ENCODE data around the gene SPECC1.

DNA sequence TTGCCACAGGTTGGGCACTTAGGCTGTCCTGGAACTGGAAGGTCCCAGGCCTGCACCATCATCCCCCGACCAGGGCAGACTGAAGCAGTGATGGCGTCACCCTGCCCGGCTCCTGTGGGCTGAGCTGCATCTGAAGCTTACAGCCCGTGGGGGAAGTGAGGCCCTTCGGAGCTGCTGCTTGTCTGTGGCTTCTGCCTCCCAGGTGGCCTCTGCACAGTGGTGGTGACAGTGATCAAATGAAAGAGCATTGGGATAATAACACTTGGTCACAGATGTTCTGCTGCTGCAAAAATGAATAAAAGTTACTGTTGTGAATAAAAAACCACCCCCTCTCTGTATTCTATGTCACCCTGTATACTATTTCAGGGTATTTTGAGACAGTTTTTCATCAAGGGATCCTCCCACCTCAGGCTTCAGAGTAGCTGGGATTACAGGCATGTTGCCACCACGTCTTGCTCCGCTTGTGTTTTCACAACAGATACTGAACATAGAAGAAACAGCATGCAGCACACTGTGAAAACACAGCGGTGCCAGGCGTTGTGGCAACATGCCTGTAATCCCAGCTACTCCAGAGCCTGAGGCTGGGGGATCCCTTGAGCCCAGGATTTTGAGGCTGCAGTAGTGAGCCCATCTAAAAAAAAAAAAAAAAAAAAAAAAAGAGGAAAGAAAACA is 293.2 kb downstream of the SPECC1 start:
- no peak for TF ChIP-seq TEAD4 (IDR thresholded peaks at IDR 0.05; ENCODE audit: borderline replicate concordance, insufficient read depth)
- TF ChIP-seq, protein P1, sequence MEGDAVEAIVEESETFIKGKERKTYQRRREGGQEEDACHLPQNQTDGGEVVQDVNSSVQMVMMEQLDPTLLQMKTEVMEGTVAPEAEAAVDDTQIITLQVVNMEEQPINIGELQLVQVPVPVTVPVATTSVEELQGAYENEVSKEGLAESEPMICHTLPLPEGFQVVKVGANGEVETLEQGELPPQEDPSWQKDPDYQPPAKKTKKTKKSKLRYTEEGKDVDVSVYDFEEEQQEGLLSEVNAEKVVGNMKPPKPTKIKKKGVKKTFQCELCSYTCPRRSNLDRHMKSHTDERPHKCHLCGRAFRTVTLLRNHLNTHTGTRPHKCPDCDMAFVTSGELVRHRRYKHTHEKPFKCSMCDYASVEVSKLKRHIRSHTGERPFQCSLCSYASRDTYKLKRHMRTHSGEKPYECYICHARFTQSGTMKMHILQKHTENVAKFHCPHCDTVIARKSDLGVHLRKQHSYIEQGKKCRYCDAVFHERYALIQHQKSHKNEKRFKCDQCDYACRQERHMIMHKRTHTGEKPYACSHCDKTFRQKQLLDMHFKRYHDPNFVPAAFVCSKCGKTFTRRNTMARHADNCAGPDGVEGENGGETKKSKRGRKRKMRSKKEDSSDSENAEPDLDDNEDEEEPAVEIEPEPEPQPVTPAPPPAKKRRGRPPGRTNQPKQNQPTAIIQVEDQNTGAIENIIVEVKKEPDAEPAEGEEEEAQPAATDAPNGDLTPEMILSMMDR (IDR thresholded peaks at IDR 0.05) = no peak
